ENCODE data around the gene MRPL19. TPM values are rescaled to one million over a fixed set of nuclear protein-coding genes. Genes with fewer than 3 reads are reported as not detected.

The MRPL19 gene
- total RNA-seq, 1 donor from 2014 or later, result 60.1 TPM

DNA sequence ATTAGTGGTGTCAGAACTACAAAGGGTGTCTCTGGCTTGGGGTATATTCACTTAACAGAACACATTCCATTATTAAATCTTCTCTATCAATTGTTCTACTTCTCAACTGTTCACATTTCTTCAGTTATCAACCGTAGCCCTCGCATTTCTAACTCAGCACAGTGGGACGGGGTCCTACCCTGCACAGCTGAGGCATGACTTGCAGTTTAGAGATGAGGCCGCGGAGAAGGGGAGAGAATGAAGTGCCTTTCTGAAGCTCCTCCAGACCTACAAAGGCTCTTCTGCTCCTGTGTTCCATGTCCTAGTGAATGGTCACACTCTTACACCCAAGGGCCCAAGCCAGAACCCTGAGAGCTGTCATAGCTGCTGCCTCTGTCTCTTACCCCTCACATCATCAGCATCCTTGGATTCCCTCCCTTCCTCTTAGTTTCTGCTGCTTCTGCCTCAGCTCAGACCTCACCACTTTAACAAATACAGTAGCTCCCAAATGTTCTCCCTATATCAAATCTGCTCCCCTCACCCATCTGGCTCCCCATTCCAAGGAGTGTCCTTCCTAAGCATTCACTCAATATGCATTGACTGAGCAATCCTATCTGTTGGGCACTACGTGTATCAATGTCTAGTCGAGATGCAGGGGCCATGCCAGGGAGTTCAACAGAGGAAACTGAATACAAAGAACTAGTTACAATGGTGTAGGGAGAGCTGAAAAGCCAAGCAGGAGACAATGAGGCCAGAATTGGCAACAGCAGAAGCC lies 34.3 kb upstream of the MRPL19 start:
- DNase-seq (no peak), ATAC-seq (no peak)
- intact Hi-C loops (cut with micrococcal nuclease), result no loop called here

DNA sequence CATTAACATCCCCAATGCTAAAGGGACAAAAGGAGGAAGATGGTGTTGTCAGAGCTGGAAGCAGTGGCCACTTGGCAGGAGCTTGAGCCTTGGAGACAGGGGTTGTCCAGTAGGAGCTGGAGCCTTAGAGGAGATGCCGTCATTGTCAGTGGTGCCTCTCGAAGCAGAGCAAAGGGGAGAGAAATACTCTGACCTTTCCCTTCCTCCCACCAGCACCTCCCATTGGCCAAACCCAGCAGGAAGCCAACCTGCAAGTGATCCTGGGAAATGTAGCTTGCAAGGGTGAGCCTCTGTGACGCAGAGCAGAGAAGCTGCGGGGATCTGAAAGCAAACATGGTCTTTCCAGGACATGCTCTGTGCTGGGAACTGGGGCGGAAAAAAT lies 33.7 kb upstream of the MRPL19 start:
- no peak for ATAC-seq
- DNase-seq, result no peak
- intact Hi-C loops (cut with micrococcal nuclease), result no loop called here

DNA sequence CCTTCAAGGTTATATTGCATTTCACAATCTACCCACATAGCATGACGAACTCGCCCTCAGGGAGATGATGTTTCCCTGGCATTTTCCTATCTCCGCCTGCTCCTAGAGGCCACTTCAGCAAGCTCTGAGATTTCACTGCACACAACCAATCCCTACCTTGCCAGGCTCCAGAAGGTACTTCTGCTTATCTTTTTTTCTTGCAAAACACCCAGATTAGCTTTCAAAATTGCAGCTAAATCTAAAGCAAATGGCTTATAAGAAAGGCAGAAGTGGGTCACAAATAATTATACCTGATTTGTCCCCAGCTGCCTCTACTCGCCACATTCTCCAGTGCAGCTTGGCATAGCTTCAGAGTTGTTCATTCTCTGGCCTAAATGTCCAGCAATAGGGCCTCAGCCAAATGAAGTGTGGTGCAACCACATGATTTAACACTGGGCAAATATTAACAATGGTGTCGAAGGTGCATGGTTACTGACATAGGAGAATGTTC lies 32.4 kb upstream of the MRPL19 start:
- DNase-seq (no peak), ATAC-seq (no peak)
- intact Hi-C loops (cut with micrococcal nuclease), result no loop called here

DNA sequence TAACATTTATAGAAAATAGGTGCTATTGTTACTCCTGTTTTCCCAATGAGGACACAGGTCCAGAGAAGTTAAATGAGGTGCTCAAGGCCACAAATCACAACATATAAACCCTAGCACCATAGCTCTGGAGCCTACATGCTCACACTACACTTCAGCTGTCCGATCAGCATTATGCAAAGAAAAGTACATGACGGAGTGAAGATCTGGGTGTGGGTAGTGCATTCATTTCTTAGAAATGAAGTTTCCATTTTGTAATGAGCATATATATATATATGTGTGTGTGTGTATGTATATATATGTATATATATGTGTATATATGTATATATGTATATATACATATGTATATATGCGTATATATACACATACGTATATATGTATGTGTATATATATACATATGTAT lies 30.2 kb upstream of the MRPL19 start:
- ATAC-seq, result no peak
- intact Hi-C loops (cut with micrococcal nuclease), result no loop called here

DNA sequence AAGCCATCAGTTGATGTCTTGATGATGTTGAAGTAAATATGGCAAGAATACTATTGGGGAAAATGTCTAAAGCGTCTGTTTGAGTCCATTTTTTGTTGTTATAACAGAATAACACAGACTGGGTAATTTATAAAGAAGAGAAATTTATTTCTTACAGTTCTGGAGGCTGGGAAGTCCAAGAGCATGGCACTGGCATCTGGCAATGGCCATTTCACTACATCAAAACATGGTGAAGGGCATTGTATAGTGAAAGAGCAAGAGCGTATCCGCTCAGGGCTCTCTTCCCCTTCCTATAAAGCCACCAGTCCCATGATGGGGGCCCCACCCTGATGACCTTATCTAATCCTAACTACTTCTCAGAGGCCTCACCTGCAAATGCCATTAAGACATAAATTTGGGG lies 29.6 kb upstream of the MRPL19 start:
- ATAC-seq (no peak), DNase-seq (no peak)
- intact Hi-C loops (cut with micrococcal nuclease), result no loop called here

More for the DNA sequence above, 30.2 kb upstream of the MRPL19 start:
- DNase-seq, result no peak

DNA sequence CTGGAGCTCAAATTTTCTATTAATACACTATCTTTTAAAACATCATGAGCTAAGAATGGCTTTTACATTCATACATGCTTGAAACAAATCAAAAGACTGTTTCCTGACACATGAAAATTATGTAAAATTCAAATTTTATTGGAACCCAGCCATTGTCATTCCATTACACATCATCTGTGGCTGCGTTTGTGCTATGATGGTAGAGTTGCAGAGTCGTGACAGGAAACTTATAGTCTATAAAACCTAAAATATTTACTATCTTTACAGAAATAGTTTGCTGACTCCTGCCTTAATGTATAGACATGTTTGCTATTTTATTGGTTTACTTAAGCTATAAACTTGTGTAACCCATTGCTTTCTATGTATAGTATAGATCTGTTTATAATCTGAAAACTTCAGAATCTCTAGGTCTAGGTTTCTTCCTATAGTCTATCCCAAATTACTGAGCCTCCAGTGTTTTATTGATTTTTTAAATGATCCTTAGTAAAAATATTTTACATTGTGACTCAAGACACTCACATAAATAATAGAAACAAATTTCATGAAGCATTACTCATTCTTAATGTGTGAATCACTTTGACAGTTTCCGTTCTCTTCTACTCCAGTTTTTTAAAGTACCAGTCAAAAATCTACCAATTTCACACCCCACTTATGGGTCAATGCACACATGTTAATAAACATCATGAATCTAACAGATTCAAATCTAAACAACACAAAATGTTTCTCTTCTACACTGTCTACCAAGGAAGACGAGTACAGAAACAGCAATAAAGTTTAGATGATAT lies 26.4 kb upstream of the MRPL19 start:
- no peak for ATAC-seq
- no peak for DNase-seq
- intact Hi-C loops (cut with micrococcal nuclease), result no loop called here

DNA sequence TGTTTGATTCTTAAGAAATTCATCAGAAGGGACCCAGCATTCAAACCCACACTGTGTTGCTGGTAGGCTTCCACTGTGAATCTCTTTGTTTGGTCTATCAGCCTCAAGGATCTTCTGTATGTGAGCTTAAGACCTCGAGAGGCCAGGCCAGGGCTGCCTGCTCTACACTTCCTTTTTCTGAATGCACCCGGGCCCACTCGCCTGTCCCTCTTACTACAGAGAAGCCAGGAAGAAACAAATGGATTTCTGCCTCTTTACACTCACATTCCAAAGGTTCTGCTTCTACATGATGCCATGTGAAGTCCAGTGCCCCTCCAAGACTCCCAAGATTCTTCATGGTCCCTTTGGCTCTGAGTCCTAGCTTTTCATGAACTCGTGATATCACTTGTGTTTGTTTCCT lies 25.4 kb upstream of the MRPL19 start:
- ATAC-seq (no peak), DNase-seq (no peak)
- intact Hi-C loops (cut with micrococcal nuclease), result no loop called here

DNA sequence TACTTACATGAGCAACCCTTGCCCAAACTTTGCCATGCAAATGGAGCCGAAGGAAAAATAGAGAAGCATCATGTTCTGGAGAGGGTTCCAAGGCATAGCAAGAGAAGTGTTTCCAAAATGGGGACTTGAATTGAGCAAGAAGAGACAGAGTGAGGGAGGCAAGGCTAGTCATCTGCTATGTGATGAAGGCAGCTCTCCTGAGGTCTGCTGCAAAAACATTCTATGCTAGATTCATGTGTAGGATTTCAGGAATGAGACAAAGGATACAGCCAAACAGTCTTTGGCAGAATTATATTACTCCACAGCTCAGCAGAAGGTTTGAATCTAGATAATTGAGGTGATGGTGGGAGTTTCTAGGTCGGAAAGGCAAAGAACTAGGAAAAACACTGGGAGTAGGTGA lies 24.1 kb upstream of the MRPL19 start:
- no peak for ATAC-seq

DNA sequence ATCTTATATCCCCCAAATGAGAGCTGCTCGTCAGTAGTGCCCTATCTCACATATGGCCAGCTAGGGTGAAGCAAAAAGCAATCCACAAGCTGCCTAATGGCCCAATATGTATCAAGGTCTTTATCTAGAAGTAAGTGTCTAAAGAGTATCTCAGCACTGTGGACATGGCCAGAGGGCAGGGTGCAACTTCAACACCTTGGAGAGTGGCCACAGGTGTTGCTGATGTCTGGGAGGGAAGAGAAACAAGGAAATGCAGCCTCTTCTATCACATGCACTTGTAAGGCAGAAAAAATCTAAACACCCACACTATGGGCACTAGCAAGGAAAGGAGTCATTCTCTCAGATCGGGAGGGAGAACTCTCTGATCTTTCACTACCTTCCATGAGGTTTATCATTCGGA lies 23.7 kb upstream of the MRPL19 start:
- intact Hi-C loops (cut with micrococcal nuclease), result no loop called here
- ATAC-seq, result no peak
- DNase-seq, result no peak

More for the DNA sequence above, 24.1 kb upstream of the MRPL19 start:
- intact Hi-C loops (cut with micrococcal nuclease), result no loop called here
- no peak for DNase-seq

DNA sequence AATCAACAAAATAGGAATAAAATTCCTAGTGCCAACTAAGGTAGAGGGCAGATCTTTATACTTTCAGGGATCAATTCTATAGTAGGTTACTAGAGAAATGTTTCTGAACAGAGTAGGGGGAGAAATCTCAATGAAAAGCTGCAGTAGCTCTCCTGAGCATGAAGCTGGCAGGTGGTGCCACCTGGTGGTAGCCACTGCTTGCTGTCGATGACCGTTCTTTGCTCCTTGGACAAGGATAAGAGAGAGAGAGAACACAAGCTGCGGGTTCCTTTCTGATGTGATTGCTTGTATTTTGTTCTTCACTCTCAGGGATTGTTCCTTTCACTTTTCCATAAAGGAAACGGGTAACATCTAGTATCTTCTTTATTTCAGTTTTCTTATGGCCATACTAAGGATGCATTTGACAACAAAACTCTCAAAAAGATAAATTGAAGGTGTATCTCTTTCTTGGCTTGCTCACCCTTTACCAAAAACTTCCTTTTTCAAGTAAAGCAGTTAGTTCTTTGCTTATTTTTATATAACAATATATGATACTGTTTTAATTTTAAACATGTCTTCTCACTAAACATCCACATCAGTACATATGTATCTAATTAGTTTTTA lies 18.6 kb upstream of the MRPL19 start:
- peak; percentile 82 for DNase-seq
- intact Hi-C loops (cut with micrococcal nuclease), result no loop called here
- peak; percentile 63 for ATAC-seq

DNA sequence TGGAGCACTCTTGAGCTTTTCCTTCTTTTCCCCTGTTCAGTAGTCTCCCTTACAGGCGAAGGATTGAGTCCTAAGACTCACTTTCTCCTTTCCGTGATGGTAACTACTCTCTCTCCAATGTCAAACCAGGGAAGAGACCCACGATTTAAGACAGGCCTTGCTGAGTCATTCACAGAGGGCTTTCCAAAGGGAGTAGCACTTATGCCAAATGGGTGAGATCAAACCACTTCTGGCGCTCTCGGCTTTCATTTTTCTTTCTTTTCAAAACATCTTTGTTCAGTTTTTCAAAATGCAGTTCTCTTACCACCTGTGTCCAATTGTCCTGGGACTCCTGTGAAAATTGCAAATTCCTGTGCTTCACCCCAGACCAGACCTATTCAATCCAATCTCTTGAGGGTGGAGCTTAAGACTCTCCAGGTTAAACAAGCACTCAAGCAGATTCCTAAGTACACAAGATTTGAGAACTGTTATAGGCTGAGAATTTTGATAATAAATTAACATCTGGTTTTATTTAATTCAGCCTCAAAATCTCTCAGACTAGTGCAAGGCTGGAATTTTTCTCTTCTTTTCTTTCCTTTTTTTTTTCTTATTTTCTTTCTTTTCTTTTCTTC lies 14.4 kb upstream of the MRPL19 start:
- peak; percentile 39 for ATAC-seq
- intact Hi-C loops (cut with micrococcal nuclease), result no loop called here
- DNase-seq, result no peak

DNA sequence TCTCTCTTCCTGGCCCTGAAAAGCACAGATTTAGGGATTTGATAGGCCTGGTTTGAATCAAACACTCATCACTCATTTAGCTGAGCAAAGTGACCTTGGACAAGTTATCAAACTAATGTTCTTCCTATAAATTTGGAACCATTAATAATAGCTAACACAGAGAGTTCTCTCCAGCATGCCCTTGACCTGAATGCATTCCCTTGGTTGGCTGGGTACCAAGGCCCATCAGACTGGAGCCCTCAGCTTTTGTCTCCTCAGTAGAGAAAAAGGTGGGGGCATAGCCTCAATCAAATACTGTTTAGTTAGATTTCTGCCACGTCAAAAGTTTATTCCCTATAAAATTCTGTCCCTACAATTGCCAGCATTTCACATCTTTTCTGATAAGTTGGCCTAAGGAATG lies 13.8 kb upstream of the MRPL19 start:
- DNase-seq (peak; percentile 43), ATAC-seq (peak; percentile 76)
- intact Hi-C loops (cut with micrococcal nuclease), result no loop called here

DNA sequence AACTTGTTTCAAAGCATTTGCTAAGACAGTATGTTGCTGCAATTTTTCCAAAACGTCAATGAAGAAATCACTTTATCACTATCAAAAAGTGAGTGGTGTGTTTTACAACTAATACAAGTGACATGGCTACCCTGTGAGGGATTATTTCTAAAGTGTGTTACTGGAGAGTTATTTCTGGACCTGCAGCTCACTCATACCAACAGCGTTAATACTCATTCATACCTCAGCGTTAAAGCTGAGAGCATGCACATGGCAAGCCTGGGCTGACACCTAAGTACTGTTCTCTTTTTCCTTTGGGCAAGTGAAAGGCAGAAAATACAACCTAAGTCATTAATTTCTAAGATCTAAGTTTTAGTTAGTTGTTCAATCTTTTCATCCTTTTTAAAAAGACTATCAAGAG lies 13.0 kb upstream of the MRPL19 start:
- no peak for DNase-seq
- intact Hi-C loops (cut with micrococcal nuclease), result no loop called here
- peak; percentile 93 for ATAC-seq

DNA sequence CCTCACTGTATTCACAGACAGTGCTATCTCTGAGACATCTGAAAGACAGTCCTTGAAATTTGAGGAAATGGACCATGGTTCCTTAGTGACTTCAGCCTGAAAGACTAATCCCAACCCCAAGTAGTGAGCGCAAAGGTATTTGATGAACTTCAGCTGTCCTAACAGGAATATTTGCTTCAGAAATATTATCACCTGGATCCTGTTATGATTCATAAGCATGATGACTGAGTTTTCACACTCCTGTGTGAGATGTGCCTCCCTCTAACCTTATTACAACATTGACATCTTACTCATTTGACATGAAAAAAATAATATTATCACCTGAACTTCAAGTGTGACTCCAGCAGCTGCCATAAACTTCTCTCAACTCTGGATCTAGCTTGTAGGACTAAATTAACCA lies 11.6 kb upstream of the MRPL19 start:
- ATAC-seq, result no peak
- intact Hi-C loops (cut with micrococcal nuclease), result no loop called here
- DNase-seq, result no peak

DNA sequence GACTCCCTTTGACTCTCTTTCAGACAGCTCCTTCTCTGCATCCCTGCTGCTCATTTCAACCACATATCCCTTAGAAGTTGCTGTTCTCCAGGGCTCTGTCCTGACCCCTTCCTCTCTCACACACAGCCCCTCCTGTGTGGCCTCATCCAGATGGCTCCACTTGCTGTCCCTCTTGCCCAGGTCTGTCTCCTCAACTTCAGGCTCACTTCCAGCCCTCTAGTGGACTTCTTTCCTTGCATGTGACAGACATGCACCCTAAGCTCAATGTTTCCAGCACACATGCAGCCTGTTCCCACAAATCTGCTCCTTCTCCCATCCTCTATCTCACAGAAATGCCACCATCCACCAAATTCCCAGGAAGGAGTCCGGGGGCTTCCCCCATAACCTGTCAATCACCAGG lies 9.0 kb upstream of the MRPL19 start:
- intact Hi-C loops (cut with micrococcal nuclease), result no loop called here
- no peak for ATAC-seq

DNA sequence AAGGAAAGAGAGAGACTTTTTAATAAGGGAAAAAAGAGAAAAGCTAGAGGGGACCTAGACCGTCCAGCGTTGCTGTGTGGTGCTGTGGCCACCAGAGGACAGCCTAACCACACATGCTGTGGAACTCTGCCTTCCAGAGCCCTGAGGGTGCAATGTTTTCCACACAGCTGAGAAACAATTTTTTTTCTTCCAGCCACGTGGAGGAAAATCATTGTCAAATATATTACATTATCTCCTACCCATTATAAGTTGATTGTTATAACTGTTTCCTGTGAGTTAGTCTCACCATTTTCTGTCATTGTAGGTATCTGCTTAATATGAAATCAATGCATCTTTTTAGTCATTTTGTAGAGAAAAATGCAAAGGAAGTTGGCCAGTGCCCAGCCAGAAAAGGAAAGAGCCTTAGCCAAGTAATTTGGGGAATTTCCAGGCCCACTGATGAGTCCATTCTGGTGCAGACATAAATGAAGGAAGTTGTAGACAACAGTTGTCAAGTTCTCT lies 5.9 kb upstream of the MRPL19 start:
- DNase-seq (peak; percentile 74), ATAC-seq (peak; percentile 98)
- intact Hi-C loops (cut with micrococcal nuclease), result no loop called here

More for the DNA sequence above, 9.0 kb upstream of the MRPL19 start:
- no peak for DNase-seq

DNA sequence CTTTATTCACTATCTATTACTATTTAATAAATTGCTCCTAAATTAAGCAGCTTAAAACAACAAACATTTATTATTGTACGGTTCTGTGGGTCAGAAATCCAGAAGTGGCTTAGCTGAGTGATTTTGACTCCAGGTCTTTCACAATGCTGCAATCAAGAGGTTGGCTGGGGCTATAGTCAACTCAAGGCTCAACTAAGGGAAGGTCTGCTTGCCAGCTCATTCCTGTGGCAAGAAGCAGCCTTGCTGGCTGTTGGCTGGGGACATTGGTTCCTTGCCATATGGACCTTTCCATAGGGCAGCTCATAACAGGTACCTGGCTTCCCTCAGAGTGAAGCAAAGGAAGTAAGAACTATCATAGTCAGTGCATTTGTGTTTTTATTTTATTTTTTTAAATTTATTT lies 5.0 kb upstream of the MRPL19 start:
- intact Hi-C loops (cut with micrococcal nuclease), result no loop called here
- no peak for ATAC-seq

DNA sequence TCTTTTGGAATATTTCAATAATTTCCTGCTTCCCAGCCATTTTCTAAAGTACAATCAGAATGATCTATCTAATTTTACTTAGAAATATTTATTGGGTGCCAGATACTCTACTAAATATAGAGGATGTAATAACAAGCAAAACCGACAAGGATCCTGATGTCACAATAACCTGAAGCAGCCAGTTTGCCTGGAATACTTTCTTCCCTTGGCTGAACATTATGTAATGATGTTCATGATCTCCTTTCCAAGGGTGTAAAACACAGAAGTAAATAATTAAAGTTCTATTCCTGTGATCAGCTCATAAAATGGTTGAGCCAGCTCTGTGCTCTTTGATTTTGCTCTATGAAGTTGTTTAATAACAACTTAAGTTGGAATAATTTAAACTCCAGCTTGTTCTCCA lies 2.6 kb upstream of the MRPL19 start:
- intact Hi-C loops (cut with micrococcal nuclease), result no loop called here
- DNase-seq (no peak), ATAC-seq (no peak)

More for the DNA sequence above, 5.0 kb upstream of the MRPL19 start:
- DNase-seq, result no peak

DNA sequence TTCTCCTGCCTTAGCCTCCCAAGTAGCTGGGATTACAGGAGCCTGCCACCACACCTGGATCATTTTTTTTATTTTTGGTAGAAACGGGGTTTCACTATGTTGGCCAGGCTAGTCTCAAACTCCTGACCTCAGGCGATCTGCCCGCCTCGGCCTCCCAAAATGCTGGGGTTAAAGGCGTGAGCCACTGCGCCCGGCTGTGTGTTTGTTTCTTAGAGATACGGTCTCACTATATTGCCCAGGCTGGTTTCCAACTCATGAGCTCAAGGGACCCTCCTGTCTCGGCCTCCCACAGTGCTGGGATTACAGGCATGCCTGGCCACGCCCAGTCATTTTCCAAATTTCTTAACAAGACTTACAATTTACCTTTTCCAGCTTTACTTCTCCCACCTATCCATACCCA lies 940 bp upstream of the MRPL19 start:
- intact Hi-C loops (cut with micrococcal nuclease), result no loop called here
- no peak for DNase-seq
- no peak for ATAC-seq

Measured in left ventricle myocardium superior (tissue), 1 donor.